HG03575 (cell line): Measurements from ENCODE around the gene DOK5.

Experiments used
- ATAC-seq: cut with Tn5 transposase; IDR thresholded peaks from one replicate; pipeline ENCODE4 v1.9.1; 2021; ENCODE audit not compliant: unreplicated experiment, insufficient number of reproducible peaks, low FRiP score; ENCODE audit errors: extremely low read depth

The DOK5 gene

DNA sequence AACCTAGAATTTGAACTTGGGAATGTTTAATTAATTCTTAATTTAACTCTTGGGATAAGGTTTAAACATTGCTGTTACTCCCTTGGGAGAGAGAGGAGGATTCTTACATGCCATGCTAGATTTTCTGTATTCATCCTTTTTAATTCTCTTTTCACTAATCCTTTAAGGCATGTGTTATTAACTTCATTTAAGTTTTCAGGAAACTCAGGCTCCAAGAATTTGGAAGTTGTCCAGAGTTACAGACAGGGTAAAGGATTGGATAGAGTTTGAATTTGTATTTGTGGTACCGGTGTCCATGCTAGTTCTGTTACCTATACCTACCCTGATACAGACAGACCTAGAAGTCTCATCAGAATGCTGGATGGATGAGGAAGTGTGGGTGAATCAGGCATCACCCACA lies 23.7 kb downstream of the DOK5 start:
- no peak for ATAC-seq

DNA sequence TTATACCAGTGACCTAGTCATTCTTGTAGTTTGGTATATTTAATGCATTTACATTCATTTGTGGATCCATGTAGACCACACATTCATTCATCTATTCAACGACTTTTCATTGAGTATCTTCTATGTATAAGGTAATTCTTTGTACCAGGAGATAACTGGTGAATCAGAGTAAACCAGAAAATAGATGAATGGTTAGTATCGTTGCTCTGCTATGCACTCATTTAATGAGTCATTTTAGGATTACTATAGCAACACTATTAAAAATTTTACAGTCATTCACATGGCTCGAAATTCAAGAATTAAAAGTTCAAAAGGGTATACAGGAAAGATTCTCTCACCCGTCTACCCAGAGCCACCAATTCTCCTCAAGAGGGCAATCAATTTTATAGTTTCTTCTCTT lies 26.8 kb downstream of the DOK5 start:
- ATAC-seq: no peak

DNA sequence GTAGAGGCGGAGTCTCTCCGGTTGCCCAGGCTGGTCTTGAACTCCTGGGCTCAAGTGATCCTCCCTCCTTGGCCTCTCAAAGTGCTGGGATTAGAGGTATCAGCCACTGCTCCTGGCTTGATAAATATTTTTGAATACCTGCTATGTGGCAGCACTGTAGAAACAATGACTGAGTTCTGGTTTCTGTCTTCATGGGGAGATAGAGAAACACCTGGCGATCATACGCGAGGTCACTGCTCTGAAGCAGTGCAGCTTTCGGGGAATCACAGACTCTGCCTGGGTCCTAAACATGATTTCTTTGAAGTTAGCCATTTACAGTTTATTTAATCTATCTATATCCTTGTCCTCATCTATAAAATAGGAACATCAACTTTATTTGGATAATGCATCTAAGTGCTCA lies 31.2 kb downstream of the DOK5 start:
- ATAC-seq: no peak

DNA sequence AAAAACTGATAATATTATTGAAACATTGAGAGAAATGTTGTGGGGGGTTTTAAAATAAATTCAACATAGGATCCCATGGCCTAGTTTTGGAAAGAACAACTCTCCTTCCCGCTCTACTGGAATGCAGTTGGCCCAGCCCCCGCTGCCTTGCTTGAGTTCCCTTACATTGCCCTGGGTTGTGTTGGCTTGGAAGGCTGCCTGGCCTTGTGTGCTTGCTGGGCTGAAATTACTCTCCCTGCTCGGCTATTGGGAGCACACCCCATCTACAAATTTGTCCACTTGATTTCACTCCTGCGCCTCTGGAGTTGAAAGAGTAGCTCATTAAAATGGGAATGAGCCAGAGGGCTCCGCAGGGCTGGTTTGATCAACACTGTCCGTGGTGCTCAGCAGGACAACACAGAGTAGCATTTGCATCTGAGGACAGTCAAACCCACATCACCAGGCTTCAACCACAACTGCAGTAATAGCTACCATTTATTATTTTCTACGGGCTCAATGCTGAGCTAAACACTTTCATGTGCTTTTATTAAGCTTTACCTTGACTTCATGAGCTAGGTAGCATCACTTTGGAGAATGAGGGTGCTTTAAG lies 35.2 kb downstream of the DOK5 start:
- no peak for ATAC-seq

DNA sequence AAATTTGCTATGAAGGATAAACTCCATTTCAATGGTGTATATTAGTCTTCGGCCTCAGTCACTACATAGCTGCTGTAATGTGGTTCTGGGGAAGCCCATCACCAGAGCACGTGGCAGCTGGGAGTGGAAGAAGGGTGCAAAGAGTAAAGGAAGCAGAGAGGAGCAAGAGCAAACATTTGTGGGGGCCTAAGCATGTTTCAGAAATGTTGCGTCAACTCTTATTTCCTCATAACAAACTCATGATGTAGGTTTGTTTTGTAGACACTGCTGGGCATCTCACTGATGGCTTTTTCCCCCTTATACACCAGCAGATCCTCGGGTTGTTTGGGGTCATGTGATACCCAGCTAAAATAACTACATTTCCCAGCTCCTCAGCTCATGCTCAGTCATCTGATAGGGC lies 37.3 kb downstream of the DOK5 start:
- no peak for ATAC-seq

DNA sequence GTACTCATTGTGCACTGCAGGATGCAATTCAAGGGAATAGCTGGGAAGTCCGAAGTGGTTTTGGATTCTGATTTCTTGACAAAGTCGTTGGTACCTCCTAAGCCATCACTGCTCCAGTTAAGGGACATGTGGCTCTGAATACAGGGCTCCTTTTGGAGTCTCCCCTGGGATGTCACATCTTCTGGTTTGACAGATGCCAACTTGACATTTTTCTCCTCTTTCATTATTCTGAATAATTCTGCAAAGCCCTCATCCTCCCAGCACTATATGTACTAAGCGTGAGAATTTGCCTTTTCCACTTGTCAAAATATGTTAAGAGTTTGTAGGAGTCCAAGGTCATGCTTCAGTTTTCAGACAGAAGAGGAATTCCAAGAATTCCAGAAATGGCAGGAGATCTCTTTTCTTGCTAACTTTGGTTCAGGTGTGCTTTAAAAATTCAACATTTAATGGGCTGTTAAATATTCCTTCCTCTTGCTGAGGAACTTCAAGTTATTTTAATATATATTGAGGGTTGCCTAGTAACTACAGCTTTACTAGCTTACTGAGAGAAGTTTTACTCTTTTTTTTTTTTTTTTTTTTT lies 38.7 kb downstream of the DOK5 start:
- ATAC-seq: no peak

DNA sequence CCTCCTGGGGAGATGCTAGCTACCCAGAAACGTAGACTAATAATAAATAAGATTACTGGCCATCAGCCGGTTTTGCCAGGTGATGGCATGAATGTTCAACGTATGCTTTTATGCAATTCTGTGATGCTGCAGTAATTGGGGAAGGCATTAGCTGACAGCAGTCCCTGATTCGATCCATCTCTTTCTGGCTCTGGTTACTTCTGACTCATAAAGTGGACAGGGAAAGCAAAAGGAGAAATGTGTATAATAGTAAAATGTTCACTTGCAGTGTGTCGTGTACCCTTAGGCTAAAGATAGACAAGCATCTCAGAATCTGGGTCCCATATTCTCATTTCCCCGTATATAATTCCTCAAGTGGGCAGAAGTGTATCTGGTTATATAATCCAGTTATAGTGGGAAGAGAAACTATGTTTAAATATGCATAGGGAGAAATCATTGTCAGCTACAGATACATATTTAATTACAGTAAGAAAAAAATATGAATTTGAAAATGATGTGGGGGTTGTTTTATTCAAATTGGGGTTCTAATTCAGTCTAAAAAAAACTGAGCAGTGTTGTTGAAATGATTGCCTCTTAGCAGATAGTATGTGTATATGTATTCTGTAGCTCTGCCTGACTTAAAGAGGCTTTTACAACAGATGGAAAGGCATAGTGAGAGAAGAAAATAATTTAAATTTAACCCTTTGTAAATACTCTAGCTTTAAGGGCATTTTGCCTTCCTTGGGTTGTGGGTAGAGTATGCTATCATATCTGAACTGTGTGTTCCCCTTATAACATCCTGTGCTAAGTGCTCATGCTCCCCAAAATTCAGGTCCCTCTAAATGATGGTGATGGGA lies 40.6 kb downstream of the DOK5 start:
- ATAC-seq: no peak

DNA sequence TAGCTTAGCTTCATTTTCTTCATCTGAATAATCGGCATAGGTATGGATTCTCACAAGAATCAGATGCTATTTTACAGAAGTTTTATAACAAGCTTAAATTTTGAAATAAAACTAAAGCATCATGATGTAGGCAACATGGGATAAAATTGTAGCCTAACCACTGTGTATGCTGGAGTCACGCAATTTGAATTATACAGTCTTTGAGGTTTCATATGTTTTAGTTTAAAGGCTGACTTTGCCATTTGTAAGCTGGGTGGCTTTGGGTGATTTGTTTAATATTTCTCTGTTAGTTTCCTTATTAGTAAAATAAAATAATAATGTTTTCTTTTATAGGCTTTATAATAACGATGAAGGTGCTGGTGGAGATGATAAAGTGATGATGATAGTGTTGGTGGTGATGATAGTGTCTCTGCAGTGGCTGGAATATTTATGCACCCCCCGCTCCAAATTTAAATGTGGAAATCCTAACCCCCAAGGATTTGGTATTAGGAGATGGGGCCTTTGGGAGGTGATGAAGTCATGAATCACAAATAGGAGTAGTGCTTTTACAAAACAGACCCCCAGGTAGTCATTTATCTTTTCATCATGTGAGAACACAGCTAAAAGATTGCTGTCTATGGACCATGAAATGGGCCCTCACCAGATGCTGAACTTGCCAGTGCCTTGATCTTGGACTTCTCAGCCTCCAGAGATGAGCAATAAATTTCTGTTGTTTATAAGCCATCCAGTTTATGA lies 42.0 kb downstream of the DOK5 start:
- no peak for ATAC-seq

DNA sequence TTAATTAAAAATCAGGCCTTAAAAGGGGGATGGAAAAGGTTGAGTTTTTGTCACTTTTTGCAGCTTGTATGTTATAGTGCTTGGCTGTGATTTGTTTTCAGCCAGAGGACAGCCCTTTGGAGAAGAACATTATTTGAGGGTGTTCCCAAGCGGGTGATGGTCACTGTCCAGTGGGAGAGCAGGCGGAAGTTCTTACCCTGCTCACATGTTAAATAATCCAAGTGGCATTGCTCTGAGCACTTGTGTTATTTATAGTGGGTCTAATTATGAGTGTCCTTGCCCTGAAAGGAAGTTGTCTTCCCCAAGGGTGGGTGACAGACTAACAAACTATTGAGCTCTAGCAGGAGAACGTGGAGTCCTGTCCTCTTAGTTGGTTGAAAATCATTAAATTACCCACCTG lies 49.5 kb downstream of the DOK5 start:
- ATAC-seq: no peak

DNA sequence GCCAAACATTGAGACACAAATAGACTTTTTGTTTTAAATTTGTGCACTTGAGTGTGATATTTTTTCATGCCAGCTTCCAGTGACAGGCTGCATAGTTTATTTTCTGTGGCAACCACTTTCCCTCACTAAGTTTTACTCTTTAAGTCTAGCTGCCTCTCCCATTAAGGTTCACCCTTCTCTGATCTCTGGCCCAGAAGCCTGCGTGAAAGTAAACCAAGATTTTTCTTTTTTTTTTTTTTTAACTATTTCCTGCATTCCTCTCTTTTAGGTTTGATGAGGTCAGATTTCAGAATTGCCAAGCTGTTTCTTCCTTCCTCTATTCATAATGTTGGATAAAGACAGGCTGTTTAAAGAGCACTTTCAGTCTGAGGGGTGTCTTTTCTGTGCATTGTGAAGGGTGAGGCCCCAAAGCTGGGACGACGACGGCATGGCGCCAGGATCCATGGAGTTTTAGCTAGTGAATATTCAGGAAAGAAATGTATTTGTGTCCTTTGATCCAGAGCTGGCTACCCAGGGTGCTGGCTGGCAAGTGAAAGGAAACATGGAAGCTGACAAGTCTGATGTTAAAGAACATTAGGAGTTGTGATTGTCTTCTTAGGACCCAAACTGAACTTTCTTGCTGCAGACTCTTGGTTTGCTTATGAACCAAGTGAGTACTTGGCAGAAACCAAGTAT lies 50.7 kb downstream of the DOK5 start:
- no peak for ATAC-seq

DNA sequence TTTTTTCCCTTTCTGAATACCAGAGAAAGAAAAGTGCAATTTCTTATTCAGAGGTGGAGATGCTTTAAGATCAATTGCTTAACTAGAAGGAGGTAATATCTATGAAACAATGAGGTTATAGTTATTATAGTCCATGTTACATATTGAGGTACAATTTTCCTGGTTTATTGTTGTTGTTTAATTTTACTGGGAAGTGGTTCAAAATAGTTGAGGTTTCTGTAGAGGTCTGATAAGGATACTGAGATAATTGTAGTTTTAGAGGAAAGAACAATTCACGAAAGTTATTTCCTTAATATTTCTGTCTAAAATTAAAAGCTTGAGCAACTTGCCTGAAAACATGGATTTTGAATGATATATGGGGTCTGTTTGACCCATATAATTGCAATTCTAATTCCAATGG lies 51.4 kb downstream of the DOK5 start:
- ATAC-seq: no peak

DNA sequence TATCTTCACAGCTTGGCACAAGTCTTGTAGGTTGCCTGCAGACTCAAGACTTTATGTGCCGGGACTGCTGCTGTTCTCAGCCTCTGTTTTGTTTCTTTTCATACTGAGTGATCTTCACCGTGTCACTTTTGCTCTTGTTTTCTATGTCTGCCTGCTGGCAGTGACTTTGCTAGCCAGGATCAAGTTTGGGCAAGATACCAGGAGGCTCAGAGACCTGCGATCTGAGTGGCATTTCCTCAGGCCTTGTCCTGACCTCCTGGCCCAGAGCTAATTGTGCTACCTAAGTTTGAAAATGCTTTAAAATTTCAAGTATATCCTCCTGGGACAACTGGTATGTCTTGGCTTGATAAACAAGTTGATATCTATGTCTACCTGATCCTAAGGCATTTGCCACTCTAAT lies 57.2 kb downstream of the DOK5 start:
- ATAC-seq: no peak

DNA sequence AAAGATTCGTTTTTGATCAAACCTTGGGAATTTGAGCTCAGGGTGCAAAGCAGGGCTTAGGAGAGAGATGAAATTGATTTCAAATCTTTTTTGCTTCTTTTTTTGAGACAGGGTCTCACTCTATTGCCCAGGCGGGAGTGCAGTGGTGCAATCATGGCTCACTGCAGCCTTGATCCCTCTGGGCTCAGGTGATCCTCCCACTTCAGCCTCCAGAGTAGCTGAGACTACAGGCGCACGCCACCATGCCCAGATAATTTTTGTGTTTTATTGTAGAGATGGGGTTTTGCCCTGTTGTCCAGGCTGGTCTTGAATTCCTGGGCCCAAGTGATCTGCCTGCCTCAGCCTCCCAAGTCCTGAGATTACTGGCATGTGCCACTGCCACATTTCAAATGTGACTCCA lies 58.7 kb downstream of the DOK5 start:
- ATAC-seq: no peak

DNA sequence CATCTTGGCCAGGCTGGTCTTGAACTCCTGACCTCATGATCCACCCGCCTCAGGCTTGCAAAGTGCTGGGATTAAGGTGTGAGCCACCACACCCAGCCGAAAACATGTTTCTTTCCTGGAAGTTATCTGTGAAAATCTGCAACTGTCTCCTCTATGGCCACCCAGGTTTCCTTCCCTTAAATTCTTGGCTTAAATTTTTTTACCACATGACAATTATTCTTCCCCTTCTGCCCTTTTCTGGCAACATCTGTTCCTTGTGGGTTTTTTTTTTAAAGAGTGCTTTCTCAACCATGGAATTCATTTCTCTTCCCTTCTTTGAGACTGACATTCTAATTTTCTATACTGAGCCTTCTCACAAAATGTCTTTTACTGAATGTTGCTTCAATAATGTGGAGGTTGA lies 59.6 kb downstream of the DOK5 start:
- no peak for ATAC-seq

DNA sequence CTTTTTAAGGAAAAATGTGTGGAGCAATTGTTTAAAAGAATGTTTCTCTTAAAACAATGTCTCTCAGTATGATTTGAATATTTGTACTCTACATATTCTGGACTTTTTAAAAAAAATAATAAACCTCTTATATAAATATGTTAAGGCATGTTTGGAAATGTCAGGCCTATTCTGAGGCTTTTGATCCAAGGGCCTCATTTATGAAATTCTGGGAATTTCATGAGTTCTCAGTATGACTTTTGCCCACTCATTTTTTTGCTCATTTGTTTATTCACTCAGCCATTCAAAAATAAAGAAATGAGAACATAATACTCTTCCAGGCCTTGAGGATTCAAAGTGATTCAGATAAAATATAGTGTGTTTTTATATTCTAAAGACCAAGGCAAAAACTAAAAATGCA lies 60.4 kb downstream of the DOK5 start:
- no peak for ATAC-seq

DNA sequence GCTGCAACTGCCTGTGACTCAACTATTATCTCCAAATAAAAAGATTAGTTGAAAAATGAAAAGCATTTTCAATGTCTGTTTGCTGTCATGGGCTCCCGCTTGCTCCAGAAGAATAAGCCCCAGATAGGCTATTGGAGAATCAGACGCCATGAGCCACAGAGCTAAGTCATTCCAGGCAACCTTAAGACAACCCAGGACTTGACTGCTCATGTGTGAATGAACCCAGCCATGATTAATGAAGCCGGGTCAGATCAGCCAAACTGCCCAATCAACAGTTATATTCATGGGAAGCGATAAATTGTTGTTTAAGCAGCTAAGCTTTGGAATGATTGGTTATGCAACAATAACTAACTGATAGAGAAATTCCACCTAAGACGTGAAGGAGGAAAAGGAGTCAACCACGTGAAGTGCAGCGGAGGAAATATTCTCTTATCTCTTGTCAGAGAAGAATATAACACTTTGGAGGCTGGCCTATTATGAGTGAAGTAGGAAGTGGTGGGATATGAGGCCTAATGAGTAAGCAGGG lies 64.2 kb downstream of the DOK5 start:
- no peak for ATAC-seq

DNA sequence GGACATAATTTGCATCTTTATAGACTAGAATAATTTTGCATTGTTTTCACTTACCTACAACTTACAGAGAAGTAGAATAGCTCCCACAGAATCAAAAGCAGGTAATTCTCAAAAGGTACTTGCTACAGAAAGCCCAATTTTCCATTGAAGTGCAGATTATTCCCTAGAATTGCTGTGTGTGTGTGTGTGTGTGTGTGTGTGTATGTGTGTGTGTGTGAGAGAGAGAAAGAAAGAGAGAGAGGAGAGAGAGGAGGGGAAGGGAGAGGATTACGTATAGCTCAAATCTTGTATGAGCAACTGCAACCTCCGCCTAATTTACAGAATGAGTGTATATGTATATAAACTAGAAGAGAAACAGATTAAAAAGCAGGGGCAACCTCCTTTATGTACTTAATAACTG lies 68.0 kb downstream of the DOK5 start:
- no peak for ATAC-seq

DNA sequence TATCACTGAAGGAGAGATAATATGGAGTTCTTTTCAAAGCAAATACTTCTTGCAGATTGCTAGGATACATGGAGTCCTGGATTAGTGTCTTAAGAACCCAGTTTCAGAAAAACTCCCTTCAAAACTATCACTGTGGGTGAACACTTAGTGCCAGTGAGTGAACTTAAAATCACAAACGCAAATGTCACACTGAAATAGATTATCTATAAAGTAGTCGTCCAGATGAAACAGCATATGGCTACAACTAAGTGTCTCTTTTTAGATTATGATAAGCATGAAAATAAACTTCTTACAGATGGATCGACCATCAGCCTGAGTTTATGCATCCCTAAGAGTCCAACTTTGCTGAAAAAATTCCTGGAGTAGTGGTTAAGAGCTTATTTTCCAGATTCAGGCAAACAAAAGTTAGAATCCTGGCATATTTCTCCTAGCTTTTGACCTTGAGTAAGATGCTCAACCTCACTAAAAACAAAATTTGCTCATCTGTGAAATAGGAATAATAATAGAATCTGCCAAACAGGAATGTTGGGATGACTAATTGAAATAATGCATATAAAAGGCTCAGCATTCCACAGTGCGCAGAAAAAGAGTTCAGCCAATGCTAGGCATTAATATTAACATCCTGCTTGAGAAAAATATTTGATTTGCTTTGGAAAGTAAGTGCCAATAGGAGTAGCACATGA lies 70.4 kb downstream of the DOK5 start:
- ATAC-seq: no peak

DNA sequence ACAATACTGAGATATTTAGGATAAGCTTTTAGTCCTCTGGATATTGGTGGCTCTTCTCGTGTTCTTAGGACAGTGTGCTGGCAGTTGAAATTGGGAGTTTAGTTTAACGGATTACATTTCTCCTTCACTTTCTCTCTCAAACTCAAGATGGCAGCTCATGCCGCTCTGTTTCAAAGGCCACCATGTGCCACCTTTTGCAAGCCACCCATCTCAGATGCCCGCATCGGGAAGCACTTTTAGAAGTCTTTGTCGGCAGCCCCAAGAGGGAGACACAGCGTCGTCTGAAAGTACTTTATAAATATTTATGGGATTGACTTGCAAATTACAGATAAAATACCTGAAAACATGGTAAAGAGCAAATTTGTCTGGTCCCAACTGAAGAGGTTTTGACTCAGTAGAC lies 73.5 kb downstream of the DOK5 start:
- ATAC-seq: no peak
